SK-N-SH (cell line): ENCODE measurements around the gene IL21R. TPM values are rescaled to one million over a fixed set of nuclear protein-coding genes. Genes with fewer than 3 reads are reported as not detected.
A peak's percentile ranks its signal among the peaks of the same experiment; 100 is the strongest.

Source experiments
- CTCF ChIA-PET: fragments of 300-600, 350-600 bp; formaldehyde crosslinking; extraction: SDS; loops from one replicate; lab custom pipeline; 2021; lab: Yijun Ruan, JAX
- POLR2A ChIA-PET: fragments of 350-600 bp; sonication (Branson Sonifier 250); formaldehyde crosslinking; extraction: SDS; loops from one replicate; lab custom pipeline; 2020; ENCODE audit warnings: antibody characterized with exemption, inconsistent platforms; lab: Yijun Ruan, JAX
- DNase-seq: peaks from one replicate; pipeline ENCODE4 v3.0.0; 2012
- H2AFZ ChIP-seq: fragments of 200-600 bp; sonication (generic); 2 replicates; pipeline ENCODE4 v1.8.1; 2016; ENCODE audit warnings: antibody characterized with exemption, mild to moderate bottlenecking, low read depth
- H3F3A ChIP-seq: fragments of 200-600 bp; sonication (generic); replicated peaks from 2 replicates; pipeline ENCODE3; 2016; ENCODE audit warnings: antibody characterized with exemption, mild to moderate bottlenecking; ENCODE audit not compliant: insufficient read depth
- H3K27ac ChIP-seq, 2 experiments: fragments of 200-500 bp in 1 of 2; fragments of 200-600 bp in 1 of 2; sonication (Bioruptor generic) in 1 of 2; sonication (generic), shearing (Covaris generic) in 1 of 2; 2 replicates each; pipeline versions ENCODE4 v1.5.1 to v1.6.1; 2014 to 2016; ENCODE audit warnings: low read depth in 2 of 2, inconsistent platforms in 1 of 2, low read length in 1 of 2, mild to moderate bottlenecking in 1 of 2, mixed read lengths in 1 of 2
- H3K27me3 ChIP-seq: fragments of 200-600 bp; sonication (generic), shearing (Covaris generic); 2 replicates; pipeline ENCODE4 v1.6.1; 2016; ENCODE audit warnings: mixed run types; ENCODE audit not compliant: insufficient read depth
- H3K36me3 ChIP-seq, 2 experiments: fragments of 200-500 bp in 1 of 2; fragments of 200-600 bp in 1 of 2; sonication (Bioruptor generic) in 1 of 2; sonication (generic) in 1 of 2; replicated peaks in 1 of 2; 2 replicates each; pipeline versions ENCODE3 to v1.5.1; 2014 to 2016; ENCODE audit warnings: low read length in 1 of 2, mild to moderate bottlenecking in 1 of 2; ENCODE audit not compliant: insufficient read depth in 2 of 2, control insufficient read depth in 1 of 2
- H3K4me1 ChIP-seq, 2 experiments: fragments of 200-500 bp in 1 of 2; fragments of 200-600 bp in 1 of 2; sonication (Bioruptor generic) in 1 of 2; sonication (generic), shearing (Covaris generic) in 1 of 2; 2 replicates each; pipeline versions ENCODE4 v1.5.1 to v1.6.1; 2014 to 2016; ENCODE audit warnings: low read depth in 1 of 2, low read length in 1 of 2, mixed run types in 1 of 2; ENCODE audit not compliant: insufficient read depth in 2 of 2, control insufficient read depth in 1 of 2
- H3K4me2 ChIP-seq: fragments of 200-600 bp; sonication (generic), shearing (Covaris generic); 2 replicates; pipeline ENCODE4 v1.6.1; 2017; ENCODE audit warnings: mixed run types
- H3K4me3 ChIP-seq, 2 experiments: fragments of 200-500 bp in 1 of 2; fragments of 200-600 bp in 1 of 2; sonication (Bioruptor generic) in 1 of 2; sonication (generic), shearing (Covaris generic) in 1 of 2; 2 replicates each; pipeline versions ENCODE4 v1.5.1 to v1.8.1; 2014 to 2016; ENCODE audit warnings: low read depth in 2 of 2, inconsistent platforms in 1 of 2, low read length in 1 of 2, mild to moderate bottlenecking in 1 of 2, mixed read lengths in 1 of 2, moderate library complexity in 1 of 2
- H3K79me2 ChIP-seq: fragments of 200-600 bp; sonication (generic); 2 replicates; pipeline ENCODE4 v1.8.1; 2017; ENCODE audit warnings: mild to moderate bottlenecking; ENCODE audit not compliant: insufficient read depth
- H3K9ac ChIP-seq: fragments of 200-600 bp; sonication (generic); 2 replicates; pipeline ENCODE4 v1.6.1; 2017; ENCODE audit warnings: mixed run types
- H3K9me2 ChIP-seq: fragments of 200-600 bp; sonication (generic); 2 replicates; pipeline ENCODE4 v1.6.1; 2017; ENCODE audit warnings: mixed run types
- H3K9me3 ChIP-seq: fragments of 200-600 bp; sonication (generic); 2 replicates; pipeline ENCODE4 v1.6.1; 2017; ENCODE audit warnings: mixed run types, mild to moderate bottlenecking, moderate library complexity
- H4K20me1 ChIP-seq: fragments of 200-600 bp; sonication (generic); 2 replicates; pipeline ENCODE4 v1.6.1; 2017; ENCODE audit warnings: mild to moderate bottlenecking, mixed run types; ENCODE audit not compliant: insufficient read depth
- ELF1 ChIP-seq: IDR thresholded peaks from 2 replicates; pipeline ENCODE4 v1.4.0; 2012
- EP300 ChIP-seq, 2 experiments: IDR thresholded peaks; 2 replicates each; pipeline versions ENCODE4 v1.4.0 to v1.6.1; 2012; ENCODE audit warnings: borderline replicate concordance in 1 of 2, low read depth in 1 of 2, low read length in 1 of 2
- FOSL2 ChIP-seq: IDR thresholded peaks from 2 replicates; pipeline ENCODE4 v1.4.0; 2012; ENCODE audit warnings: low read depth, mild to moderate bottlenecking, moderate library complexity, borderline replicate concordance
- FOXJ3 ChIP-seq: sonication (generic); formaldehyde crosslinking; IDR thresholded peaks from 2 replicates; pipeline ENCODE4 v1.5.1; 2020; ENCODE audit warnings: mild to moderate bottlenecking, missing genetic modification reagents
- GABPA ChIP-seq: IDR thresholded peaks from 2 replicates; pipeline ENCODE4 v1.4.0; 2012; ENCODE audit warnings: low read depth, mild to moderate bottlenecking
- JUND ChIP-seq: IDR thresholded peaks from 2 replicates; pipeline ENCODE4 v1.4.0; 2012
- MAX ChIP-seq: IDR thresholded peaks from 2 replicates; pipeline ENCODE4 v1.4.0; 2012; ENCODE audit warnings: low read depth
- NFIC ChIP-seq: IDR thresholded peaks from 2 replicates; pipeline ENCODE4 v1.4.0; 2012; ENCODE audit warnings: borderline replicate concordance
- PBX3 ChIP-seq: IDR thresholded peaks from 2 replicates; pipeline ENCODE4; 2012
- RAD21 ChIP-seq: IDR thresholded peaks from 2 replicates; pipeline ENCODE4 v1.6.1; 2012; ENCODE audit warnings: mild to moderate bottlenecking, low read length
- RCOR1 ChIP-seq: fragments of 150-350 bp; IDR thresholded peaks from 2 replicates; pipeline ENCODE4 v1.6.1; 2017; ENCODE audit warnings: antibody characterized with exemption, low read length
- TCF12 ChIP-seq: IDR thresholded peaks from 2 replicates; pipeline ENCODE4 v1.4.0; 2012
- USF2 ChIP-seq: fragments of 150-350 bp; IDR thresholded peaks from 2 replicates; pipeline ENCODE4 v1.6.1; 2017; ENCODE audit warnings: antibody characterized with exemption, low read length, low read depth, borderline replicate concordance
- WGBS: methylation state at CpG from one replicate; pipeline ENCODE4 v1.1.6; 2017; ENCODE audit warnings: low lambda C conversion rate; 5-methylcytosine and 5-hydroxymethylcytosine counted together
- polyA plus RNA-seq, 3 experiments: library from polyadenylated mRNA; depleted of rRNA; stranded (reverse); fragments of >200 nt; gene quantifications; 2 replicates each; pipeline ENCODE4 v1.2.3, GENCODE V29; 2012
- TF ChIP-seq, protein P1 (sequence below): IDR thresholded peaks from 2 replicates; pipeline ENCODE4 v1.4.0; 2012; ENCODE audit warnings: low read depth, borderline replicate concordance

IL21R gene
- polyA plus RNA-seq, 1 of the 3 experiments (the other 2 are of a cell fraction), result 0.13 TPM

DNA sequence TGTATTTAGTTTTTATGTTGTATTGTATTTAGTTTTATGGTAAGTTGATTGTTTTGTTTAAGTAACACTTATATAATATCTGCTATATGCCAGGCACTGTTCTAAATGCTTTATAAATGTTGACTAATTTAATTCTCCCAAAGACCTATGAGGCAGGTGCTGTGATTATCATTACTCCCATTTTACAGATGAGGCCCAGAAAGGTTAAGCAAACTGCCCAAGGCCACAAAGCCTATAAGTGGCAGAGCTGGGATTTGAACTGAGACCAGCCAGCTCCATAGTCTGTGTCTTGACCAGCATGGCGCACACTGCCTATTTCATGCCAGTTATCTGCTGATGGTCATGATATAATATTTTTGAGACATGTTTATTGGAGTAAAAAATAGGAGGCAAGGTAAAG is 24.0 kb downstream of the IL21R start (continued):
- no peak for TF ChIP-seq RCOR1

DNA sequence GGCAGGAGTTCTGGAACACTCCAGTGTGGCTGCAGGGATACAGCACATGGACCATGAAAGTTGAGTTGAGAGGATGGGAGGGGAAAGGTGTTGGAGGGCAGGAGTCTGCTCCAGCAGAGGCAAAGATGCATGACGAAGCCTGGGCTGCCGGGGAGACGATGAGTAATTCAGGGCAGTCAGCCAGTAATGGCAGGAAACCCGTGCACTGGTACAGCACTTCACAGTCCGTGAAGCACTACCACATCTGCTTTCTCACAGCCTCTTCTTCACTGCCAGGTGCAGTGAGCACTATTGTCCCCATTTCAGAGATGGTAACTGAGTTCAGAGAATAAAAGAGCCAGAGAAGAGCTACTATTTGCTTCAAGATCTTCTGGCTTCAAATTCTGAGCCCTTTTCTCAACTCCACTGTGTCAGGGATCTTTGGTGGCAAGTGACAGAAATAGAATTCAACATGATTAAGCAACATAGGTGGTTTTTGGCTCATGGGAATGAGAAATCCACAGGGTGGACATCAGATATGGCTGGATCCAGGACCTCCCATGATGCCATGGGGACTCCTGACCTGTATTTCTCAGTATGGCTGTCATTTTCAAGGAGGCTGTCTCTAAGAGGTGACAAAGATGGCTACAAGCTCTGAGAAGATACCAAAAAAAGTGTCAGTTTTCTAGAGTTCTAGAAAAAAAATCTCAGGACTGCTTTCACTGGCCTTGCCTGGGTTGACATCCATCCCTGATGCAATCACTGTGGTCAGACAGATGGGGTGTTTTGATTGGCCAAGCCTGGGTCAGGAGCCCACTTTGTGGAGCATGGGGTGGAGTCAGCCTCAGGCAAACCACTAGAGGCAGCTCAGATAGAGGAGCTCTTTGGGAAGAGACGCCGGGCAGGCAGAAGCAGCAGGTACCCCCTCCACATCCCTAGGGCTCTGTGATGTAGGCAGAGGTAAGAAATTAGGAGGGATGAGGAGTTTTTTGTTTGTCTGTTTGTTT is 24.7 kb downstream of the IL21R start:
- DNase-seq, result no peak
- Histone ChIP-seq H3K9me3 (peaks cover 21% of the 10 kb centered on the region), H3K79me2 (no peaks in the 10 kb centered on the region), H3K4me1 (no peaks in the 10 kb centered on the region), H3K27ac (peak overlapping the region in 1 of 2 experiments; percentile 51; a peak in 2 of 4 replicates), H3K9me2 (no peaks in the 10 kb centered on the region), H3K4me2 (peak overlapping the region; percentile 32; the same call in 1 of the 2 replicates), H2AFZ (no peak overlapping the region), H3K9ac (no peak overlapping the region), H3K27me3 (no peaks in the 10 kb centered on the region), H3F3A (peaks cover 21% of the 10 kb centered on the region), H4K20me1 (no peaks in the 10 kb centered on the region), H3K36me3 (peaks cover 0 to 4% of the 10 kb centered on the region in 2 experiments), H3K4me3 (no peak overlapping the region)
- 7% methylated on average over 7 of the region's 7 CpGs for WGBS
- CTCF ChIA-PET, result interaction anchor here (1.6 kb wide), 1 partner anchor 18 kb away, joined by 6 read pairs; no protein-coding TSS in a partner anchor
- TF ChIP-seq GABPA (no peak), MAX (peak; percentile 62), TCF12 (peak; percentile 58), EP300 (IDR thresholded peaks at IDR 0.05; ENCODE audit: borderline replicate concordance in 1 of 2, low read depth in 1 of 2, low read length in 1 of 2) (no peak), FOSL2 (peak; percentile 71; the same call in 1 of the 2 replicates), ELF1 (0 out of 2 replicates have a peak, but pooled peaks have one; percentile 8), PBX3 (peak; percentile 42), RAD21 (no peak), JUND (peak; percentile 59), NFIC (peak; percentile 87), USF2 (no peak), RCOR1 (no peak), FOXJ3 (CRISPR knock-in tag) (no peak)
- TF ChIP-seq, protein P1, sequence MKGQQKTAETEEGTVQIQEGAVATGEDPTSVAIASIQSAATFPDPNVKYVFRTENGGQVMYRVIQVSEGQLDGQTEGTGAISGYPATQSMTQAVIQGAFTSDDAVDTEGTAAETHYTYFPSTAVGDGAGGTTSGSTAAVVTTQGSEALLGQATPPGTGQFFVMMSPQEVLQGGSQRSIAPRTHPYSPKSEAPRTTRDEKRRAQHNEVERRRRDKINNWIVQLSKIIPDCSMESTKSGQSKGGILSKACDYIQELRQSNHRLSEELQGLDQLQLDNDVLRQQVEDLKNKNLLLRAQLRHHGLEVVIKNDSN, result no peak
- POLR2A ChIA-PET, result no interaction called here
